ENCODE data around the gene BLVRB. TPM values are rescaled to one million over a fixed set of nuclear protein-coding genes. Genes with fewer than 3 reads are reported as not detected.
A peak's percentile ranks its signal among the peaks of the same experiment; 100 is the strongest.
"Not testable (repeated sequence)": the region's sequence is repeated elsewhere in the genome, so short reads cannot be mapped to it uniquely, and the experiment has no call there.

Gene BLVRB
- total and polyA plus RNA-seq, 2 of the 8 experiments (the other 6 are each of a cell fraction or from before 2014, with no cell fraction given): 28.7 to 182 TPM

DNA sequence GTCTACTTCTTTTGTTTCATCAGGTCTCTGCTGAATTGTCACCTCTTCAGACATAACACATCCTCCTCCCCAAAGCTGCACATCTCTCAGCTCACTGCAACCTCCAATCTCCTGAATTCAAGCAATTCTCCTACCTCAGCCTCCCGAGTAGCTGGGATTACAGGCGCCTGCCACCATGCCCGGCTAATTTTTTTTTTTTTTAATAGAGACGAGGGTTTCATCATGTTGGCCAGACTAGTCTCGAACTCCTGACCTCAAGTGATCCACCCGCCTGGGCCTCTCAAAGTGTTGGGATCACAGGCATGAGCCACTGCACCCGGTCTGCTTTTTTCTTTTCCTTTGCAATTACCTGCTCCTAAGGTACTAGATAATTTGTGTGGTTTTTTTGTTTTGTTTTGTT, 32.8 kb downstream of the BLVRB start:
- peak overlapping the region; percentile 43 for H4K5ac ChIP-seq (ENCODE audit: insufficient read length, low read depth, low read length)
- not testable (repeated sequence) for H3K23ac ChIP-seq (ENCODE audit: insufficient read length); H2AK5ac ChIP-seq (ENCODE audit: low read depth, low read length); H2BK120ac ChIP-seq (replicated peaks; ENCODE audit: low read depth, low read length); H3K4ac ChIP-seq (replicated peaks; ENCODE audit: insufficient read length, low read depth, low read length); H2AFZ ChIP-seq (ENCODE audit: low read length); DNase-seq (ENCODE audit: low read depth in 1 of 2, low spot score in 2 of 2); H3K36me3 ChIP-seq (ENCODE audit: control insufficient read depth in 2 of 4, insufficient read depth in 4 of 4, low read length in 3 of 4); H3K9ac ChIP-seq (replicated peaks in 1 of 4; ENCODE audit: extremely low read depth in 1 of 4, low read depth in 3 of 4, low read length in 3 of 4); H2BK20ac ChIP-seq (ENCODE audit: low read length); H3K79me1 ChIP-seq (ENCODE audit: low read depth, low read length); H2BK12ac ChIP-seq (ENCODE audit: low read depth, low read length); H4K8ac ChIP-seq (ENCODE audit: extremely low read depth, insufficient read depth, low read length); H4K20me1 ChIP-seq (replicated peaks in 1 of 2; ENCODE audit: control insufficient read depth in 1 of 2, insufficient read depth in 2 of 2, low read length in 2 of 2); H3K79me2 ChIP-seq (ENCODE audit: control insufficient read depth in 1 of 2, insufficient read depth in 2 of 2, low read length in 2 of 2); H3K14ac ChIP-seq (ENCODE audit: insufficient read length); H3K23me2 ChIP-seq (ENCODE audit: low read depth, low read length); FAIRE-seq; H3K27ac ChIP-seq (ENCODE audit: low read depth, low read length); H3K9me3 ChIP-seq (ENCODE audit: insufficient read depth in 2 of 2, low read depth in 1 of 2, low read length in 1 of 2); H3K56ac ChIP-seq (replicated peaks; ENCODE audit: insufficient read length, low read depth, low read length); H4K91ac ChIP-seq (replicated peaks; ENCODE audit: insufficient read length, low read length); H3K18ac ChIP-seq (ENCODE audit: extremely low read depth, low read length); H3K4me1 ChIP-seq (replicated peaks in 1 of 4; ENCODE audit: control insufficient read depth in 3 of 4, insufficient read depth in 4 of 4, low read length in 3 of 4); H2BK15ac ChIP-seq (ENCODE audit: low read length); H3K27me3 ChIP-seq (replicated peaks in 1 of 4; ENCODE audit: control insufficient read depth in 3 of 4, extremely low read depth in 1 of 4, insufficient read depth in 3 of 4, low read length in 3 of 4)
- ChIA-PET POLR2A (ENCODE audit: partially characterized antibody) (interaction anchor here (0.5 to 2.7 kb wide), 10 partner anchors 10 to 167 kb away, joined by 3 to 40 read pairs (median 6); partner anchors contain the start of genes BLVRB, PRX and SERTAD3), CTCF (ENCODE audit: partially characterized antibody) (interaction anchor here (0.6 to 3.9 kb wide), 8 partner anchors 9 to 126 kb away, joined by 3 to 21 read pairs (median 4); no protein-coding TSS in a partner anchor)
- H2BK5ac ChIP-seq (ENCODE audit: low read depth, low read length): peak overlapping the region; percentile 29; the same call in 1 of the 2 replicates
- 77% methylated on average over 7 of the region's 7 CpGs; no CpG with 5 or more reads in 1 of the 2 experiments for WGBS, 2 experiments (ENCODE audit: extremely low coverage in 1 of 2, insufficient coverage in 1 of 2, insufficient read length in 1 of 2, insufficient replicate concordance in 2 of 2, low coverage in 1 of 2, low lambda C conversion rate in 2 of 2, missing lambda C conversion rate in 1 of 2)
- 0 out of 2 replicates have a peak, but pooled peaks have one; percentile 39 for TF ChIP-seq TBP (IDR thresholded peaks at IDR 0.05; ENCODE audit: low read depth, low read length)
- H3K4me3 ChIP-seq (ENCODE audit: extremely low read depth in 1 of 4, insufficient read depth in 2 of 4, low read depth in 3 of 4, low read length in 4 of 4): peak overlapping the region in 1 of 4 experiments; percentile 55; a peak in 2 of 8 replicates
- H3K4me2 ChIP-seq (ENCODE audit: insufficient read depth in 1 of 2, low read depth in 2 of 2, low read length in 2 of 2): peak overlapping the region; percentile 63 to 68; a peak in 3 of 4 replicates

All from H1 (cell line).